Erythroblast (primary cell): ENCODE data around the gene PPCDC.

Experiments used
- GATA1 ChIP-seq: IDR thresholded peaks from 2 replicates; pipeline ENCODE4 v1.6.1; 2011; ENCODE audit warnings: low read depth, mild to moderate bottlenecking, control low read depth, low read length, moderate library complexity
- POLR2A ChIP-seq: IDR thresholded peaks from 2 replicates; pipeline ENCODE4 v1.6.1; 2011; ENCODE audit warnings: mild to moderate bottlenecking, low read length

DNA sequence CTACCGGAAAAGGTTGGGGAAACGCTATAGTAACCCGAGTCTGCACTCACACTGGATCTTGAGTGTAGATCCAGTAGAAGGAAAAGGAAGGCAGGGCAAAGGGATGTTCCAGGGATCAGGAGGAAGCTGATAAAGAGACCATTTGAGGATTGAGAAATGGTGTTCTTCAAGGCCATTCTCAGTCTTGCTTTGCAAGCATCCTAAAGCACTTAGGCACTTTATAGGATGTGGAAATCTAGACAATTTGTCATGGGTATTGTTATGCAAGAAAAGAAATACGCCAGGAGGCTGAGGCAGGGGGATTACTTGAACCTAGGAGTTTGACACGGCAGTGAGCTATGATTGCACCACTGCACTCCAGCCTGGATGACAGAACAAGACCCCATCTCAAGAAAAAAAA is 41.2 kb upstream of the PPCDC start:
- TF ChIP-seq POLR2A (no peak), GATA1 (no peak)
